NK-92 (cell line): ENCODE data around the gene LHX1.

ENCODE experiments used
- DNase-seq: peaks from one replicate; lab custom pipeline; 2025; ENCODE audit not compliant: unreplicated experiment; lab: John Stamatoyannopoulos, UW

Gene LHX1

DNA sequence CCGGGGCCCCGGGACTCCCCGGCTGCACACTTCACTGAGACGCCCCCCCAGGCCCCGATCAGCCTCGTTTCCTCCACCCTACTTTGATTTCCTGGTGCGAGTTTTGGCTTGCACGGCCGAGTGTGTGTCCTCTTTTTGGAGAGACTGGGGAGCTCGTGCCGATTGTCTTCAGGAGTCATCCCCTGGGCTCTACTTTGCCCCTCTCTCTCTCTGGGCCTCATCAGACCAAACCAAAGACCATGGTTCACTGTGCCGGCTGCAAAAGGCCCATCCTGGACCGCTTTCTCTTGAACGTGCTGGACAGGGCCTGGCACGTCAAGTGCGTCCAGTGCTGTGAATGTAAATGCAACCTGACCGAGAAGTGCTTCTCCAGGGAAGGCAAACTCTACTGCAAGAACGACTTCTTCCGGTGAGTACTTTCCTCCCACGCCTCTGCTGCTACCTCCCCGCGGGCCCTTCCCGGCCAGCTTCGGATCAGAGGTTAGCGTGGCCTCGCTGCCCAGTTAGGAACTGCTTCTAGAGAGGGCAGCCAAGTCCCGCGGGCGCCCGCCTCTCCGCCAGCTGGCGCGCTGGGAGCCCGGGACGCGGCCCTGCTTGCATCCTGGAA lies 787 bp downstream of the LHX1 start:
- no peak for DNase-seq

DNA sequence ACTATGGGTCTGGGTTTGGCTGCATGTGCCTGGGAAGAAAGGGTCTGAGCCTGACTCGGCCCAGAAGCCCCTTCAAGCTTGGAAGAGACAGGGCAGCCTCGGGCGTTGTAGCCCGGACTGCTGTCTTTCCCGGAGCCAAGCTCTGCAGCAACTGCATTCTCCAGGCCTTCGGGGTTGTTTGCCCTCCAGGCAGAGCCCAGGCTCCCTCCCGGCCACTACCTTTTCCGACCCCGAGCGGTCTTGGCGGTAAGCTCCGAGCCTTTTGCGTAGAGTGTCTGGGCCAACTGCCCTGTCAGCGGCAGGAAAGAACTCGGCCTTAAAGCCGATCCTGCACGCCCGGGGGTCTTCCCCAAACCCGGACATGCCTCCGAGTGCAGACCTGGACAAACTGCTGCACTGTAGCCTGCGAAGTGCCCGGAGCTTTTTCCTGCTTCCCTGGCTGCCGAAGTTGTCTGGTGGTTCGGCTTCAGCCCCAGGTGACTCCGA lies 1.3 kb downstream of the LHX1 start:
- DNase-seq, result no peak

DNA sequence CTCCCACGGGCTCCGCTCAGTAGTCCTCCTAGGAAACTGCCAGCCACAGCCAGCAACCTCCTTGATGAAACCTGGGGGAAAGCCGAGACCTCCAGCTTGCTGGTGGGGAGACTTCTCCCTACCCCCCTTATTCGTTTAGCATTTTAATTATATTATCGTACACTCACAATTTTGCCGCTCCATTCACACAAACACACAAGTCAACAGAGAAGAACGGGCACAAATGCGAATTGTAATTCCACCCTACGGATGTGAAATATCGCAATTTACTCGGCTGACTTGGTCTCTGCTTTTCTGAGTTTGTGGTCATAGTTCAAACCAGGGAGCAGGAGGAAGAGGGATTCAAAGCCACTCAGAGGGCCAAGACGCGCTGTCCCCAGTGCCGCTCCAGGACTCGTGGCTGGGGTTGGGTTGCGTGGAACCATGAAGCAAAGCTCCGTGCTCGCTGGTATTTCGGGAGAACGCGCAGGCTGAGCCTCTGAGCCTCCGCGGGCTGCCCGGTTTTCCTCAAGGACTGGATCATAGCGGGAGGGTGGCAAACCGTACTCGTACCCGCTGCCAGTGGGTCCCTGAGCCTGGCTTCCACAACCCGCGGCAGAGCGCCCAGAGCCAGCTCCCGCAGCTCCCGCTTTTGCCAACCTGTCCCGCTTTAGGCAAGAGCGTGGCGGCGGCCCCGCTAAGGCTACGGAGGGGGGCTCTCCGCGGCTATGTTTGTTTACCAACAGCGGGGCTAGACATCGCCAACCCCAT lies 2.0 kb downstream of the LHX1 start:
- no peak for DNase-seq

DNA sequence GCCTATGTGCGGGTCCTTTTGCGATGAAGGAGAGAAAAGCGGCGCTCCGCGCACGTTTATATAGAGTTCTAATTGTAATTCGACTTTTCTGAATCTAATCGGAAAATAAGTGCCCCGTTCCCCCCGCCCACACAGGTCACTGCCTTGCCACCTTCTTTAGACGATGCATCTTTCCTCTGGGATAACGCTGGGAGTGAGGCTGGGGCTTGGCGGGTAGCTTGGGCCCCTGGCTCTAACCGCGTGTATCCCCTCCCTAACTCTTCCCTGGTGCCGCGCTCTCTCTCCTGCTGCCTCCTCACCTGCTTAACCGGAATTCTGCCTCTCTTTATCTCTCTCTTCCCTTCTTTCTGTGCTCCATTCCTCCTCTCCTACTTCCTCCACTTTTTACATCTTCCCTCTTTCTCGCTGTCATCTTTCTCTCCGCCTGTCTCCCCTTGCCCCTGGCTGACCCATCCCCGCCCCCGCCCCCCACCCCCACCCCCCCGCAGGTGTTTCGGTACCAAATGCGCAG lies 2.6 kb downstream of the LHX1 start:
- DNase-seq, result no peak

DNA sequence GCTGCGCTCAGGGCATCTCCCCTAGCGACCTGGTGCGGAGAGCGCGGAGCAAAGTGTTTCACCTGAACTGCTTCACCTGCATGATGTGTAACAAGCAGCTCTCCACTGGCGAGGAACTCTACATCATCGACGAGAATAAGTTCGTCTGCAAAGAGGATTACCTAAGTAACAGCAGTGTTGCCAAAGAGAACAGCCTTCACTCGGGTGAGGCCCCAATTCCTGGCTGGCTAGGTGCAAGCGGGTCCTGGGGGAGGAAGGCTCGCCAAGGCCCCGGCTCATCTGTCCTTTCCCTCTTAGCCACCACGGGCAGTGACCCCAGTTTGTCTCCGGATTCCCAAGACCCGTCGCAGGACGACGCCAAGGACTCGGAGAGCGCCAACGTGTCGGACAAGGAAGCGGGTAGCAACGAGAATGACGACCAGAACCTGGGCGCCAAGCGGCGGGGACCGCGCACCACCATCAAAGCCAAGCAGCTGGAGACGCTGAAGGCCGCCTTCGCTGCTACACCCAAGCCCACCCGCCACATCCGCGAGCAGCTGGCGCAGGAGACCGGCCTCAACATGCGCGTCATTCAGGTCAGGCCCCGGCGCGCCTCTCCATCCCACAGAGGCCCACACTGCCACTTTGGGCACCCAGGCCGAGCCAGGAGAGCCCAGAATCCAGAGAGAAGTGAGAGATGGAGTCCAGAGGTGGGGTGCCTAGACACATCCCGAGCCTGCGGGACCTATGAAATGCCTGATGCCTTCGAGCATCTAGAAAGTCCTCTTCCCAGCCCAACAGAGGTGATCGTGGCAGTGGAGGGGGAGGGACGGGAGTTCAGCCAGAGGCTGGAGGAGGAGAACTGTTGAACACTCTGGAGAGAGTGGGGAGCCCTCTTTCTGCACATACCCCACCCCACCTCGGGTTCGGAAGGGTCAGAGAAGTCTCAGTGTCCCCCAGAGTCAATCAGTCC lies 3.3 kb downstream of the LHX1 start:
- no peak for DNase-seq

DNA sequence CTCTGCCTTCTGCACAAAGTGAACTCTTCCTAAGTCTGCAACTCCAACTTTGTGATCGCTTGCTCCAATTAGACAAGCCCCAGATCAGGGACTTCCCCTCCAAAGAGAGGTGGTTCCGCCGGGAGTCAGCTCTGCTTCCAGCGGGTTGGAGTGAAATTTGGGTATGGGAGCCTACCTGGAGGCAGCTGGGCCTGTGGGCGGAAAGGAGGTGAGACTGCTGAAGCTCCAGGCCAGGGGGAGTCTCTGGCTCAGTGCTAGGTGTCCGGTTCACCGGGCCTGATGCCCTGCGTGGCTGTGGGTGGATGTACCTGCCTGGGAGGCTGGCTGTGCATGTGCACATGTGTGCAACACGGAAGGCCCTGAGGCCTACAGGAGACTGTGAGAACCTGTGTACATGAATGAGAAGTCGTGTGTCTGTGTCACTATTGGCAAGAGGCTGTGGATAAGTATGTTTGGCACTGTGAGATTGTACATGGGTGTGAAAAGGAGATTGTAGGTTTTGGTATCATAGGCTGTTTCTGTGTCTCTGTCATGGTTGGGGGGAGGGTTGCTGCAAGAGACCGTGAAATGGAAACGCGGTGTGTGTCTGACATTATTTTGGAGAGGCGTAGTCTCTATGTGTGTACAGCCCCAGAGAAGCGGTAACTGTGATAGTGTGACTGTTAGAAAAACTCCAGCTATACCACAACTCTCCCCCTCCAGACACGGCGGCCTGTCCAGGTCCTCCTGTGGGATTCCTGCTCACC lies 4.2 kb downstream of the LHX1 start:
- no peak for DNase-seq

DNA sequence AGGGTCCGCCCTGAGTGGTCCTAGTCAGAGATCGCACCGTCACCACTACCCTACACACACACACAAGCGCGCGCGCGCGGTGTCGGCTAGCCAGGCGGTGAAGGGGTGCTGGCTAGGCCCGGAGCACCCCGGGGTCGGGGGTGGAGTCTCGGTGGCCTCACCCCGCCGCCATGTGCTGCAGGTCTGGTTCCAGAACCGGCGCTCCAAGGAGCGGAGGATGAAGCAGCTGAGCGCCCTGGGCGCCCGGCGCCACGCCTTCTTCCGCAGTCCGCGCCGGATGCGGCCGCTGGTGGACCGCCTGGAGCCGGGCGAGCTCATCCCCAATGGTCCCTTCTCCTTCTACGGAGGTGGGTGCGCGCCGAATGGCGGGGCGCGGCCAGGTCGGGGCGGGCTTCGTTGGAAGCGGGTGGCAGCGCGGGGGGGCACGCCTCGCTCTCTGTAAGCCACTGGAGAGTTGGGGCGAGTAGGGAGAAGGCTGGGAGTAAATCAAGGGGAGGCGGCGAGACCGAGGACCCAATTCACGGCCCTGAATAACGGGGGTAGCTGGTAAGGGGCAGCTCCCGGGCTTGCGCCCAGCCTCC lies 4.8 kb downstream of the LHX1 start:
- no peak for DNase-seq

DNA sequence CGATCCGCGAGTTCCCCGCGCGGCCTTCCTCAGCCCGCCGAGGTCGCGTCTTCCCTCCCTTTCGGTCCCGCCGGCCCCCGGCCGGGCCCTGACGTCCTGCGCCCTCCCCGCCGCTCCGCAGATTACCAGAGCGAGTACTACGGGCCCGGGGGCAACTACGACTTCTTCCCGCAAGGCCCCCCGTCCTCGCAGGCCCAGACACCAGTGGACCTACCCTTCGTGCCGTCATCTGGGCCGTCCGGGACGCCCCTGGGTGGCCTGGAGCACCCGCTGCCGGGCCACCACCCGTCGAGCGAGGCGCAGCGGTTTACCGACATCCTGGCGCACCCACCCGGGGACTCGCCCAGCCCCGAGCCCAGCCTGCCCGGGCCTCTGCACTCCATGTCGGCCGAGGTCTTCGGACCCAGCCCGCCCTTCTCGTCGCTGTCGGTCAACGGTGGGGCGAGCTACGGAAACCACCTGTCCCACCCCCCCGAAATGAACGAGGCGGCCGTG lies 5.4 kb downstream of the LHX1 start:
- DNase-seq, result no peak

DNA sequence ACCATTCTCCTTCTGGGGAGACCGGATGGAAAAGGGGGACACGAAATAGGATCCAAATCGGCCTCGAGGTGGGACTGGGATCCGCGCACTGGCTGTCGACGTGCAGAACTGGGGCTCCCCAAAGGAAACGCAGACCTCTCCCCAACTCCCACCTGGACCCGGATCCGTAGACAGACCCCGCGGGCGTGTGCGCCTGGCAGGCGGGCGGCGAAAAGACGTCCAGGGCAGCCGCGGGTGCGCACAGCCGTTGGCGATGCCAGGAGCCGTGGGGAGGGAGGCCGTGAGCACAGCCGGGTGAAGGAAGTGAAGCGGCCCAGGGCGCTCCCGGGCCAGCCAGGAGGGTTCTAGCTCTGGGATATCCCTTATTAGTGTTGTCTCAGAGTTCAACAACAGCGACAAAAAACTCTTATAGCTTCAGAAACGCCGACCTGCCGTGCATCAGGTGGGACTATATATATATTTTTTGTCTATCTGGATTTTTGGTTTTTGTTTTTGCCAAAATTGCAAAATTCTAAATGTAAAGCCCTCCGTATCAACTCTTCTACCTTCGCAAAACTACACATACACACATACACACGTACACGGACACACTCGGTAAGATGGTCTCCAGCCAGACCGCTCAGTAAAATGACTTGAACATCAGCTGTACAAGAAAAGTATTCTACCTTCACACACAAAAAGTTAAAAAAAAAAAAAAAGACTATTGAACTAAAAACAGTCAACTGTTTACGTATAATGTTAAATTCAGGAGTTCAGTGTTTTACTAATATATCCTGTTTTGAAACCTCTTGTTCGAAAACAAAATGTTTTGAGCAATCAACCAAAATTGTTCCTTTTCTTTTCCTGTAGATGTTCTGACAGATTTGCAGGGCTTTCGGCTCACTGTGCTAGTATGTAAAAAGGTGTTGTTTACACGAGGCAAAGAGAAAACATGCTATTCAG lies 6.2 kb downstream of the LHX1 start:
- DNase-seq, result no peak

DNA sequence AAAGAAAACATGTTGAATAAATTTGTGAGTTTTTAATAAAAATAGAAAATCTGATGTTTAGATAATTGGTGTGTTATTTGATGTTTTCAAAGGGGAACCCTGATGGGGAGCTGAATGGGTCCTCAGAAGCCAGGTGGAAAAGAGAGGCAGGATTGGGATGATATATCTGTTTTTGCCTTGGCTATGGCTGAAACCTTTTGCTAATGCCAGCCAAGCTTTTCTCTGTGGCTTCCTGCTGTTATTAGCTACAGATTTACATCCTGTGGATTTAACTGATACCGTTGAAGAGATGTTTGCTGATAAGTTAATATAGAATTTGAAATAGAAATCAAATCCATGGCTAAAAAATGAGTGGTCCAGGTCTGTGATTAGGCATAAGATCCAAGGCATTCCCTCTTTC lies 7.3 kb downstream of the LHX1 start:
- no peak for DNase-seq

DNA sequence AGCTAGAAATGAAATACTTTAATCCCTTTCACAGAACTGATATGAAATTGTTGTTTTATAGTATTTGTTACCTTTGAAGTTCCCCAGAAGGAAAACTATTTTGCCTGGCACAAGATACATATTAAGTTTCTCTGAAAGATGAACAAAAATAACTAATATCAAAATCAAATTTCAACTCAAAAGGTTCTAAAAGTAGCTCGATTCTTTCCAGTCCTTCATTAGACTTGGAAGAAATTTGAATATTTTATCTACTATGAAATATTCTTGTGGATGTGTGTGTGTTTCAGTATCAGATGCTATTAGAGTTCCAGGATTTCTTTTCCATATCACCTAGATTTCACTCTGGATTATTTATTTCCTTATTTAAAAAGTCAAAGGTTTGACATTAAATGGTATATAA lies 7.9 kb downstream of the LHX1 start:
- DNase-seq, result no peak

DNA sequence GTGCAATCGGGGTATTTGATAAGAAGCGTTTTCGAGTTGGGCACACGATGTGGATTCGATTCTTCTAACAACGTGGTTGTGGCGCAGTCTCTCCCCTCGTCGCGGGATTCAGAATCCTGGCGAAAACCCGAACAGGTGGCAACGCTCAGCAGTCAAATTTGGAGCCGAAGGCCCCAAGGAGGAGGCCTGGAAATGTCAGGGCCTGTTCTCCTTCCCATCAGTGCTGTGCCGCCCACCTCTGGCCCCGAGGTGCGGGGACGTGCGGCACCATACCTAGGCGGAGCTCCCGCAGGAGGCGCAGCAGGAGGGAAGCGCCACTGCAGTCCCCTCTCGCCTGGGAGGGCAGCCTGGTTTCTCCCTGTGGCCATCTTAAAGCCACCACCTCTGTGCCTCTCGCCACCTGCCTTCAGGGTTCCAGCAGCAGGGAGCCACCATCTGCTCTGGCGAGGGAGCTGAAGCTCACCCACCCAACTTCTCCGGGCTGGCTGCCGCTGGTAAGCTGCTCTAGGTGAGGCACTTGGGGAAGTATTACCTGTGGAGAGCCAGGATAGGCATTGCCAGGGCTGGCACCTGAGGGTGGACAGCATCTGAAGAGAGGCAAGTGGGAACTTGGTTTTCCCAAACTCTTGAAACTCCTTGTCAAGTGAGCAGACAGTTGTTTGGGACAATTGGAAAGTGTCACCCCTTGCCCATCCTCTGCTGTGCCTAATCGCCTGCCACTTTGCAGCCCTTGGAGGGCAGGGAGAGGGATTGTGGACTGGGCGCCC lies 8.9 kb downstream of the LHX1 start:
- DNase-seq, result no peak

DNA sequence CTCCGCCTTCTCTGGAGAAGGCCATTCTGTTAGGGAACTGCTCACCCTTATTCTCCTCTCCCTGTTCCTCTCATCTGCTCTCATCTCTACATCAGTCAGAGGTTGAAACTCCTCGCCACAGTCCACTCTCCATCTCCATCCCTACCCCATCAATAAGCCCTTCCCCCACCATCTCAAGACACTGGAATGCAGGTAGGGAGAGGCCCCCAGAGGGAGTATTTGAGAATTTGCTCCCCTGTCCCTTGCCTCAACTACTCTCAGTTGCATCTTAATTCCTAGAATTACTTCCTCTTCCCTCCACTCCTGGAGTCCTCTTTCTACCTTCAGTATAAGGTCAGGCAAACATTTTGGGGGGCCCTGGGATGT lies 9.4 kb downstream of the LHX1 start:
- no peak for DNase-seq

DNA sequence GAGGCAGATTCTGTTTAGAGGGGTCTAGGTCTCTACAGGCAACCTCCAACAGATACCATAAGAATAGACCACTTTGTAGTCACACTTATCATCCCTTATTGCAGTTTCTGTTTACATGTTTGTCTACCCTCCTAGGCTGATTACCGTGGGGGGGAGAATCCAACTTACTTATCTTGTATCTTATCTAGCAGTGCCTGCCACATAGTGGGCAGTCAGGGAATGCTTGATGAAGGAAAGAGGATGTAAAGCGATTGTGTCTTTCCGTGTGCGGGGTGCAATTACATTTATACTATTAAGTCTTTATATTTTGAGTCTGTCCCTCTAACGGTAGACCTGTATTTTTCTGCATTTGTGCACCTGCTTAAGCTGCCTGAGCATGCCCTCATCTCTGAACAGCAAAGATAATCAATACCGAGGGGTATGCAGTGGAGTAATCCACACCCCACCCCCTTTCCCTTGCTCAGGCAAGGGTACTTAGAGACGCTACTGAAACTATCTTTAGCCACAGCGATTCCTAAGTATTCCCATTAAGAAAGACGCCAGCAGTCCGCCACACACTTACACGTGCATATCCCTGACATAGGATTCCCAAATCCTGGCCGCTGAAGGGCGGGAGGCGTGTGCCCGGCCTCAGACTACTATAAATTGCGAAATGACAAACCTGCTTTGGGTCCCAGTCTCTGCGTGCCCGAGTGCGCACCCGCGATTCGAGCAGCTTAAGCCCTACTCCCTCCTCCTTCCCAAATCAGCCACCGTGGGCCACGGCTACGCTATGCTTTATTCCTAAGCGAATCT lies 10.8 kb downstream of the LHX1 start:
- no peak for DNase-seq

DNA sequence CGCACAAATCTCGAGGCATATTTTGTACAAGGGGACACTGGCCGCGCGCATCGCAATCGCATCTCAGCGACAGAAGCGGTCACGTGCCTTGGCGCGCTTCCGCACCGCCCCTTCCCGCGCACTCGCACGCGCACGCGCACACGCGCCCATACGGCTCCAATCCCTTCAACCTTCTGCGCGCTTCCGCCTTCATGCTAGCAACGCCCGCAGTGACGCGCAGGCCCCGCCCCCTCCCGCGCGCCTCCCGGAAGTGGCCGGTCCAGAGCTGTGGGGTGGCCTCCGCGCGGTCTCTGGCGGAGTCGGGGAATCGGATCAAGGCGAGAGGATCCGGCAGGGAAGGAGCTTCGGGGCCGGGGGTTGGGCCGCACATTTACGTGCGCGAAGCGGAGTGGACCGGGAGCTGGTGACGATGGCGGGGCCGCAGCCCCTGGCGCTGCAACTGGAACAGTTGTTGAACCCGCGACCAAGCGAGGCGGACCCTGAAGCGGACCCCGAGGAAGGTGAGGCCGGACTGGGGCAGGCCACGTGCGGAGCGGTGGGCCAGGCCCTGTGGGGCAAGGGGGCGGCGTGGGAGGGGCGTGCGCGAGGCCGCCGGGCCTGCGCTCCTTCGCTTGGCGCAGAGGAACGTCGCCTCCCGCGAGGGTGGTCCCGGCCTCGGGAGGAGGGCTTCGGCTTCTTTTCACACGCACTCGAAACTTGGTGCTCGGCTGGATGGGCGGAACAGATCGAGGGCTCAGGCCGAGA lies 11.6 kb downstream of the LHX1 start, which contains the start of gene AATF:
Gene AATF, plus strand, starts transcription at position 238 of the 744 bp plus-strand sequence. Its CDS starts 172 bp downstream, at position 410.
- peak; percentile 61 for DNase-seq

DNA sequence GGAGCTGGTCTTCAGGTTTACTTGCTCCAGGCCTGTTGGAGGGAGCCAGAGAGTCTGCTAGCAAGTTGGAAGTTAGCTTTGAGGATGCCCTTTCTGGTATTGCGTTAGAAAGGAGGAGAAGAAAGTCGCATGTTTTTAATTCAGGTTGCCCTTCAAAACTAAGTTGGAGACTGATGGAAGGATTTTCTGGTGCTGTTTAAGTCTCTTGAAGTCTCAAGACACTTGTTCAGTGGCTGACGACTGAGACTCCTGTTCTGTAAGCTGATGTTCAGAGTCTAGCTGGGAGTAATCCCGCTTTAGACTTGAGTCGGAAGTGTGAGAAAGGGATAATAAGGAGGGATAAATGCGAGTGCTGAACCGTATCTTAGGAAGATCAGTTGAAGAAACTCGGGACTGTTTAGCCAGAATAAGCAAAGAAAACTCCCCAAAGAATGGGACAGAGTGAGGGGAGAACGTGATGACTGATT lies 12.2 kb downstream of the LHX1 start:
- no peak for DNase-seq

DNA sequence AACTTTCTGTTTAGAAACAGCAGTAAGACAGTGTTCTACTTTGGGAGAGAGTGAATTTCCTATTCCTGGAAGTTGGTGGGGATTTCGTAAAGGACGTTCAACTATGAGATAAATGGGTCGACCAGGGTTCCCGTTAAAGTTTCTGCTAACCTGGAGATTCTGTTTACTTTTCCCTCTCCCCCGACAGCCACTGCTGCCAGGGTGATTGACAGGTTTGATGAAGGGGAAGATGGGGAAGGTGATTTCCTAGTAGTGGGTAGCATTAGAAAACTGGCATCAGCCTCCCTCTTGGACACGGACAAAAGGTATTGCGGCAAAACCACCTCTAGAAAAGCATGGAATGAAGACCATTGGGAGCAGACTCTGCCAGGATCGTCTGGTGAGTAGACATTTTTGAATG lies 12.8 kb downstream of the LHX1 start:
- DNase-seq, result no peak
